Fibroblast of lung (primary cell): ENCODE measurements around the gene TRAK1. TPM values are rescaled to one million over a fixed set of nuclear protein-coding genes. Genes with fewer than 3 reads are reported as not detected.
A peak's percentile ranks its signal among the peaks of the same experiment; 100 is the strongest.

Source experiments
- DNase-seq, 2 donors: peaks; one replicate each; pipeline versions ENCODE4 v3.0.0 to v3.0.0-alpha.2; 2010; ENCODE audit warnings: low read depth in 2 of 2
- H2AFZ ChIP-seq: 2 replicates; pipeline ENCODE4 v1.5.1; 2012; ENCODE audit warnings: low read length, control low read depth, inconsistent platforms
- H3K27ac ChIP-seq: 2 replicates; pipeline ENCODE4 v1.5.1; 2011; ENCODE audit warnings: low read length, control low read depth; ENCODE audit not compliant: insufficient read depth
- H3K27me3 ChIP-seq: 2 replicates; pipeline ENCODE4 v1.5.1; 2011; ENCODE audit warnings: mild to moderate bottlenecking, low read length; ENCODE audit not compliant: control insufficient read depth, insufficient read depth
- H3K36me3 ChIP-seq: 2 replicates; pipeline ENCODE4 v1.5.1; 2011; ENCODE audit warnings: low read length; ENCODE audit not compliant: control insufficient read depth, insufficient read depth
- H3K4me1 ChIP-seq: 2 replicates; pipeline ENCODE4 v1.5.1; 2011; ENCODE audit warnings: low read length; ENCODE audit not compliant: control insufficient read depth, insufficient read depth; ENCODE audit errors: extremely low read depth
- H3K4me2 ChIP-seq: 2 replicates; pipeline ENCODE4 v1.5.1; 2011; ENCODE audit warnings: low read length, control low read depth; ENCODE audit not compliant: insufficient read depth; ENCODE audit errors: extremely low read depth
- H3K4me3 ChIP-seq, 4 experiments: fragments of 200-600 bp in 1 of 4; sonication (generic) in 1 of 4; replicated peaks in 1 of 4; 2 replicates each; pipeline ENCODE4 v1.5.1; 2011 to 2016; ENCODE audit warnings: low read length in 4 of 4, low read depth in 3 of 4, mild to moderate bottlenecking in 3 of 4, control low read depth in 2 of 4, inconsistent platforms in 1 of 4, mixed read lengths in 1 of 4; ENCODE audit not compliant: insufficient read depth in 1 of 4; ENCODE audit errors: control extremely low read depth in 1 of 4
- H3K79me2 ChIP-seq: 2 replicates; pipeline ENCODE4 v1.5.1; 2012; ENCODE audit warnings: mild to moderate bottlenecking, low read length, inconsistent platforms; ENCODE audit not compliant: control insufficient read depth, insufficient read depth
- H3K9ac ChIP-seq: 2 replicates; pipeline ENCODE4 v1.5.1; 2011; ENCODE audit warnings: mild to moderate bottlenecking, low read length, control low read depth; ENCODE audit not compliant: insufficient read depth
- H3K9me3 ChIP-seq: 2 replicates; pipeline ENCODE4 v1.5.1; 2012; ENCODE audit warnings: low read depth, low read length; ENCODE audit not compliant: control insufficient read depth, insufficient read depth
- H4K20me1 ChIP-seq: 2 replicates; pipeline ENCODE4 v1.5.1; 2011; ENCODE audit warnings: low read length; ENCODE audit not compliant: control insufficient read depth, insufficient read depth; ENCODE audit errors: extremely low read depth
- EZH2 ChIP-seq: IDR thresholded peaks from 2 replicates; pipeline ENCODE4 v1.5.1; 2012; ENCODE audit warnings: low read length, control low read depth, mild to moderate bottlenecking; ENCODE audit errors: missing control alignments
- polyA plus RNA-seq, 2 donors: library from polyadenylated mRNA; depleted of rRNA in 1 of 2; stranded (reverse) in 1 of 2; unstranded in 1 of 2; fragments of >200 nt; gene quantifications; 2 replicates each; pipeline ENCODE4 v1.2.1, GENCODE V29; 2011 to 2012; ENCODE audit warnings: missing spikeins in 1 of 2
- total RNA-seq: library from RNA; depleted of rRNA; stranded (reverse); fragments of >200 nt; gene quantifications from 2 replicates; pipeline ENCODE4 v1.2.1, GENCODE V29; 2014
- TF ChIP-seq, protein P1 (sequence below), 2 donors: IDR thresholded peaks in 1 of 2; conservative IDR thresholded peaks in 1 of 2; 1 replicate in 1 of 2; 2 replicates in 1 of 2; pipeline ENCODE4 v1.5.1; 2011 to 2012; ENCODE audit warnings: low read length in 2 of 2, control low read depth in 1 of 2, inconsistent platforms in 1 of 2, low read depth in 1 of 2, mild to moderate bottlenecking in 1 of 2

Gene TRAK1
- total and polyA plus RNA-seq, 2 donors (not counting 1 experiment from before 2014, with no cell fraction given) = 37.8 to 44.0 TPM

GRCh38 chr3:42095540-42095939 is 4.4 kb downstream of the TRAK1 start:
- no peak overlapping the region for H3K27ac ChIP-seq
- H4K20me1 ChIP-seq = no peaks in the 10 kb centered on the region
- peaks cover 19% of the 10 kb centered on the region for H3K79me2 ChIP-seq
- H3K27me3 ChIP-seq = no peaks in the 10 kb centered on the region
- TF ChIP-seq EZH2 = no peak
- TF ChIP-seq, protein P1, sequence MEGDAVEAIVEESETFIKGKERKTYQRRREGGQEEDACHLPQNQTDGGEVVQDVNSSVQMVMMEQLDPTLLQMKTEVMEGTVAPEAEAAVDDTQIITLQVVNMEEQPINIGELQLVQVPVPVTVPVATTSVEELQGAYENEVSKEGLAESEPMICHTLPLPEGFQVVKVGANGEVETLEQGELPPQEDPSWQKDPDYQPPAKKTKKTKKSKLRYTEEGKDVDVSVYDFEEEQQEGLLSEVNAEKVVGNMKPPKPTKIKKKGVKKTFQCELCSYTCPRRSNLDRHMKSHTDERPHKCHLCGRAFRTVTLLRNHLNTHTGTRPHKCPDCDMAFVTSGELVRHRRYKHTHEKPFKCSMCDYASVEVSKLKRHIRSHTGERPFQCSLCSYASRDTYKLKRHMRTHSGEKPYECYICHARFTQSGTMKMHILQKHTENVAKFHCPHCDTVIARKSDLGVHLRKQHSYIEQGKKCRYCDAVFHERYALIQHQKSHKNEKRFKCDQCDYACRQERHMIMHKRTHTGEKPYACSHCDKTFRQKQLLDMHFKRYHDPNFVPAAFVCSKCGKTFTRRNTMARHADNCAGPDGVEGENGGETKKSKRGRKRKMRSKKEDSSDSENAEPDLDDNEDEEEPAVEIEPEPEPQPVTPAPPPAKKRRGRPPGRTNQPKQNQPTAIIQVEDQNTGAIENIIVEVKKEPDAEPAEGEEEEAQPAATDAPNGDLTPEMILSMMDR (conservative IDR thresholded peaks at IDR 0.05 in 1 of 2, IDR thresholded peaks at IDR 0.05 in 1 of 2; ENCODE audit: low read depth in 1 of 2, low read length in 2 of 2) = no peak
- peaks cover 5% of the 10 kb centered on the region for H3K4me1 ChIP-seq
- H3K36me3 ChIP-seq = peaks cover 2% of the 10 kb centered on the region
- H3K9ac ChIP-seq = no peak overlapping the region
- no peak overlapping the region for H3K4me2 ChIP-seq
- no peak overlapping the region for H3K4me3 ChIP-seq
- no peak overlapping the region for H2AFZ ChIP-seq
- DNase-seq = no peak
- no peaks in the 10 kb centered on the region for H3K9me3 ChIP-seq

DNA sequence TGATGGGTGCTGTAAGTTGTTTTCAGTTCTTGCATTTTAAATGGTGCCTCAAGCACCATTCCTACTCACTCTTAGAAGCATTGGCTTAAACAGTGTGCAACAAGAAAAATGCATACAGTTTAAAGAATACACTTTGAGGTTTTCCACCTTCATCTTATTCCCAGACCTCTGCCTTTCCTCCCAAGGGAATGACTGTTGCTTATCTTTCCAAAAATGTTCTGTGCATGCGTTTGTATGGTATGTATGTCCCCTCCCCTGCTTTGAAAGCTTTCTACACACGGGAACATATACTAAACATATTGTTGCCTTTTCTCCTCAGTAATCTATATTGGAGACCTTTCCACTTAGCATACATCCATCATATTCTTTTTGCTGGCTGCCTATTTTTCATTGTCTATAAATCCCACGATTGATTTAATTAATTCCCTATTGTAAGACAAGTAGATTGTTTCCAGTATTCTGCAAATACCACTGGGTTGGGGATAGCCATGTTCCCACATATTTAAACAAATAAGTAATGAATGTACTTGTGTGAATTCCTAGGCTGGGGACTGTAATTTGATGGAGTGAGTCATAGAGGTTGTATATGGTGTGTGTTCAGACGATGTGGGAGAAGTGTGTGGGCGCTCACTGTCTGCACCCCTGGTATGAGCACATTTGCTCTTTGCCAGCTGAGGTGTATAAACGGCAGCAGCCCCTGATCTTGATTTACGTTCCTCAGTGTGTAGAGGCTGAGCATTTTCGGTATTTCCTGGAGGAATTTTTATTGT is 5.8 kb downstream of the TRAK1 start:
- Histone ChIP-seq H3K9ac (no peak overlapping the region), H3K4me1 (peaks cover 12% of the 10 kb centered on the region), H2AFZ (no peak overlapping the region), H3K4me2 (no peak overlapping the region), H3K4me3 (no peak overlapping the region), H3K27me3 (no peaks in the 10 kb centered on the region), H4K20me1 (no peaks in the 10 kb centered on the region), H3K79me2 (peaks cover 14% of the 10 kb centered on the region), H3K27ac (no peak overlapping the region), H3K36me3 (no peaks in the 10 kb centered on the region), H3K9me3 (no peaks in the 10 kb centered on the region)
- DNase-seq = peak; percentile 48 to 96
- no peak for TF ChIP-seq EZH2
- TF ChIP-seq, protein P1 (conservative IDR thresholded peaks at IDR 0.05 in 1 of 2, IDR thresholded peaks at IDR 0.05 in 1 of 2; ENCODE audit: low read depth in 1 of 2, low read length in 2 of 2) = no peak

GRCh38 chr3:42097566-42097946 is 6.4 kb downstream of the TRAK1 start:
- peaks cover 13% of the 10 kb centered on the region for H3K4me1 ChIP-seq
- TF ChIP-seq, protein P1 (conservative IDR thresholded peaks at IDR 0.05 in 1 of 2, IDR thresholded peaks at IDR 0.05 in 1 of 2; ENCODE audit: low read depth in 1 of 2, low read length in 2 of 2) = no peak
- TF ChIP-seq EZH2 = no peak
- no peaks in the 10 kb centered on the region for H3K27me3 ChIP-seq
- no peak overlapping the region for H3K4me2 ChIP-seq
- no peak for DNase-seq
- H3K27ac ChIP-seq = no peak overlapping the region
- H3K4me3 ChIP-seq = no peak overlapping the region
- H4K20me1 ChIP-seq = no peaks in the 10 kb centered on the region
- H3K9me3 ChIP-seq = no peaks in the 10 kb centered on the region
- peaks cover 17% of the 10 kb centered on the region for H3K79me2 ChIP-seq
- no peak overlapping the region for H2AFZ ChIP-seq
- no peaks in the 10 kb centered on the region for H3K36me3 ChIP-seq
- H3K9ac ChIP-seq = no peak overlapping the region
